Activated T-helper 1 cell treated with Interleukin-2 at 50 U/mL for 16 hours (primary cell): ENCODE results near the gene GNG3.
A peak's percentile ranks its signal among the peaks of the same experiment; 100 is the strongest.
"Not testable (repeated sequence)": the region's sequence is repeated elsewhere in the genome, so short reads cannot be mapped to it uniquely, and the experiment has no call there.

Experiments
- DNase-seq: peaks from one replicate; pipeline ENCODE4 v3.0.0-alpha.2; 2020; ENCODE audit warnings: low read depth

The GNG3 gene

GRCh38 chr11:62716816-62717215 is 9.3 kb downstream of the GNG3 start:
- no peak for DNase-seq

- DNase-seq = no peak
Measured at GRCh38 chr11:62719302-62719978, 12.0 kb downstream of the GNG3 start.

GRCh38 chr11:62721994-62722393 is 14.5 kb downstream of the GNG3 start:
- no peak for DNase-seq

- DNase-seq = no peak
Measured at GRCh38 chr11:62724171-62724570, 16.7 kb downstream of the GNG3 start.

- DNase-seq = no peak
Measured at GRCh38 chr11:62725646-62726045, 18.2 kb downstream of the GNG3 start.

GRCh38 chr11:62726156-62726914 is 18.9 kb downstream of the GNG3 start:
- DNase-seq = peak; percentile 10

- DNase-seq = no peak
Measured at GRCh38 chr11:62726915-62727164, 19.4 kb downstream of the GNG3 start.

GRCh38 chr11:62727165-62727871 is 19.8 kb downstream of the GNG3 start, which contains the start of gene HNRNPUL2:
TSS of gene HNRNPUL2 (minus strand) at chr11:62727457. CDS start at chr11:62727156, 301 bp downstream.
- DNase-seq = peak; percentile 99

GRCh38 chr11:62727872-62728170 is 20.3 kb downstream of the GNG3 start:
- peak; percentile 72 for DNase-seq

- DNase-seq = peak; percentile 73
Measured at GRCh38 chr11:62728171-62728988, 20.9 kb downstream of the GNG3 start, which contains the start of gene TTC9C. TSS of gene TTC9C (plus strand) at chr11:62728486. CDS start at chr11:62728849, 363 bp downstream.

- not testable (repeated sequence) for DNase-seq
Measured at GRCh38 chr11:62730076-62730475, 22.6 kb downstream of the GNG3 start.

GRCh38 chr11:62732830-62733229 is 25.4 kb downstream of the GNG3 start:
- no peak for DNase-seq

- DNase-seq = no peak
Measured at GRCh38 chr11:62737196-62737595, 29.7 kb downstream of the GNG3 start.

- no peak for DNase-seq
Measured at GRCh38 chr11:62747475-62748160, 40.1 kb downstream of the GNG3 start.

GRCh38 chr11:62749931-62750330 is 42.5 kb downstream of the GNG3 start:
- not testable (repeated sequence) for DNase-seq

- no peak for DNase-seq
Measured at GRCh38 chr11:62752177-62752785, 44.8 kb downstream of the GNG3 start.

- no peak for DNase-seq
Measured at GRCh38 chr11:62752994-62753735, 45.7 kb downstream of the GNG3 start.

GRCh38 chr11:62753736-62754603 is 46.5 kb downstream of the GNG3 start, which contains the start of gene ZBTB3:
TSS of gene ZBTB3 (minus strand) at chr11:62754160. CDS start at chr11:62753664, 496 bp downstream.
- peak; percentile 91 for DNase-seq

- no peak for DNase-seq
Measured at GRCh38 chr11:62755086-62755615, 47.7 kb downstream of the GNG3 start.
